D721Med (cell line): ENCODE data around the gene FRRS1.
"Not testable (repeated sequence)": the region's sequence is repeated elsewhere in the genome, so short reads cannot be mapped to it uniquely, and the experiment has no call there.

Source experiments
- DNase-seq: peaks from one replicate; pipeline ENCODE4 v3.0.0; 2011; ENCODE audit warnings: low spot score; ENCODE audit not compliant: insufficient read length
- FAIRE-seq: peaks from 2 replicates; lab custom pipeline; 2011; peaks lifted over from hg19 to GRCh38; lab: Jason Lieb, UNC
- CTCF ChIP-seq: IDR thresholded peaks from 2 replicates; pipeline ENCODE4 v1.5.1; 2012; ENCODE audit warnings: mild to moderate bottlenecking, control low read depth; ENCODE audit not compliant: insufficient read depth; ENCODE audit errors: missing control alignments

FRRS1 gene

GRCh38 chr1:99766378-99766800, at the start of gene FRRS1:
Gene FRRS1, minus strand, starts transcription at chr1:99766635. Its CDS starts 17,867 bp downstream, at chr1:99748768.
- FAIRE-seq, result no peak

GRCh38 chr1:99814373-99814900, 48.0 kb upstream of the FRRS1 start:
- no peak for DNase-seq
- no peak for TF ChIP-seq CTCF
- FAIRE-seq, result no peak

More at GRCh38 chr1:99766378-99766800, at the start of gene FRRS1:
- TF ChIP-seq CTCF, result no peak
- DNase-seq, result no peak

- DNase-seq (no peak), FAIRE-seq (no peak)
- TF ChIP-seq CTCF, result no peak
Measured at GRCh38 chr1:99811747-99812146, 45.3 kb upstream of the FRRS1 start.

- DNase-seq, result no peak
- TF ChIP-seq CTCF, result no peak
- FAIRE-seq, result peak; percentile 83
Measured at GRCh38 chr1:99811075-99811474, 44.6 kb upstream of the FRRS1 start.

- peak; percentile 66 for TF ChIP-seq CTCF
- FAIRE-seq (peak; percentile 97), DNase-seq (no peak)
Measured at GRCh38 chr1:99808391-99809115, 42.1 kb upstream of the FRRS1 start.

GRCh38 chr1:99806882-99807281, 40.4 kb upstream of the FRRS1 start:
- no peak for FAIRE-seq
- no peak for TF ChIP-seq CTCF
- DNase-seq, result no peak

GRCh38 chr1:99801584-99801983, 35.1 kb upstream of the FRRS1 start:
- TF ChIP-seq CTCF, result no peak

GRCh38 chr1:99793861-99794260, 27.4 kb upstream of the FRRS1 start:
- FAIRE-seq, DNase-seq: not testable (repeated sequence)

More at GRCh38 chr1:99801584-99801983, 35.1 kb upstream of the FRRS1 start:
- DNase-seq, result no peak
- FAIRE-seq, result no peak
